Activated CD4-positive, CD25-positive, alpha-beta regulatory T cell treated with anti-CD3 and anti-CD28 coated beads, Interleukin-2, amount 50 U/mL, for 24 hours (primary cell): ENCODE measurements around the gene TFAP2C.
"Not testable (repeated sequence)": the region's sequence is repeated elsewhere in the genome, so short reads cannot be mapped to it uniquely, and the experiment has no call there.

Source experiments
- ATAC-seq, 2 donors: fragments of 150-1000 bp; cut with Tn5 transposase; one replicate each; pipeline ENCODE4 v1.10.0; 2021; ENCODE audit warnings: mild to moderate bottlenecking in 1 of 2, moderate library complexity in 1 of 2

Gene TFAP2C

DNA sequence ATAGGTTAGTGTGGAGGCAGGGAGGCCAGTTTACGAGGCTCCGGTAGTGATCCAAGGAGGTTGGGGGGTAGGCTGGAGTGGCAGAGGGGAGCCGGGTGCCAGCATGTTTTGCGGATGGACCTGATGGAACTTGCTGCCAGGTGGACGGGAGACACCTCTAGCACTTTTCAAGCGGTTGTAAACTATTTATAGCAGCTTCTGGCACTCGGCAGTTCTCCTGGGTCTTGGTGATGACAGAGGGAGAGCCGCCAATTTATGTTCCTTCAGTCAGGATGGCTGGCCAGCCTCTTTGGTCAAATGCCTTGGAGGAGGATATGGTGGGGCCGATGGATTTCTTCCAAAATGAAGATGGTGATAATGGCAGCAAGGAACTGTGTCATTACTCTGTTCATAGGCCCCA is 28.8 kb downstream of the TFAP2C start:
- ATAC-seq, result no peak

- ATAC-seq, result not testable (repeated sequence)
These were observed 29.3 kb downstream of the TFAP2C start for GRCh38 chr20:56658341-56658947.

- no peak for ATAC-seq
These were observed 34.6 kb downstream of the TFAP2C start for GRCh38 chr20:56663660-56664059.

DNA sequence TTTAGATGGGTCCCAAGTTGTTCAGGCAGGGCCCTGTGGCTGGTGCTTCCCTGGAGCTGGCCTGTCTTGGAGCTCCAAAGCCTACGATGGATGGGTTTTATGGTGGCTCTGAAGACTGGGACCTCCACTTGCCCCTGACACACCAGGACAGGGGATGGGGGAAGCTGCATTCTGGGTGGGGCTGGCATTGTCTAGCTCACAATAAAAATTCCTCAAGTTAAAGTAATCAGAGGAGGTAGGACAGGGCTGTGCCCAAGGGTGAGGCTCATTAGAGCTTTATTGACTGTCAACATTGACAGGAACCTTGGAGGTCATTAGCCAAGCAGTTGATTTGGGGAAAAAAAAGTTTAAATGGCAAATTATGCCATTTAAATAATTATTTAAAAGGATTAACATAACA is 35.7 kb downstream of the TFAP2C start:
- ATAC-seq, result no peak

- ATAC-seq, result no peak
These were observed 36.7 kb downstream of the TFAP2C start for GRCh38 chr20:56665806-56666205.

- ATAC-seq, result no peak
These were observed 44.3 kb downstream of the TFAP2C start for GRCh38 chr20:56673450-56673849.

GRCh38 chr20:56676001-56676400 is 46.9 kb downstream of the TFAP2C start:
- no peak for ATAC-seq

DNA sequence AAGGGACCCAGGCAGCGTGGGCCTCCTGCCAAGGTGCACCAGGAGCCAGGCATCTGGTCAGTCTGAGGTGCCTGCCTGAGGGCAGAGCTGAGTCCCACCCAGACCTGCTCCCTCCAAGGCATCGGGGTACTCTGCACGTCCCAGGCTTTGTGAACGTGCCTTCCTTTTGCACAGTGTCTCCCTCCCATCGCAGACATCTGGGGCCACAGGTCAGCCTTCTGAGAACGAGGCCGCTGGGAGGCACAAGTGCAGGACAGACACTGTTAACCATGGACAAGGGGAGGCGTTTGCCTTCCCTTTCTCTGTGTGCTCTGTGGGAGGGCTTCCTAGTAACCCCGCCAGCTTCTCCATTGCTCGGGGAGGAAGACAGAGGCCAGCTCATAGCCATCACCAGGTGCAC is 47.6 kb downstream of the TFAP2C start:
- no peak for ATAC-seq

GRCh38 chr20:56683077-56683865 is 54.2 kb downstream of the TFAP2C start:
- ATAC-seq, result no peak

DNA sequence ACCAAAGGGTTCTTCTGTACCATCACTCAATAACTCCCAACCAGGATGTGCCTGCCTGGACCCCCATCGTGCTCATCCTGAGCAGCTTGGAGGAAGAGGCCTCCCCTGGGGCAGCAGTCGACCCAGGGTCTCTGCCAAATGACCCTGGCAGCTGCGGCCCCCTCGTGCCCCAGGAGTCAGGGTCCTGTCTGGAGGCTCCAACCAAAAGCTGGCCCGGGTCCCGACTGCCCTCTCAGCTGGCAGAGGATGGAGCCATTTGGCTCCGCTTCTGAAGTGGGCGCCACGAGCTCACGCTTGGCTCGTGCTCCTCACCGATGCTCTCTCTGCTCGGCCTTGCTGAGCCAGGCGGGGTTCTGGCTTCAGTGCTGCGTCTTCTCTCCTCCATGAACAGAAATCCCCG is 56.8 kb downstream of the TFAP2C start:
- no peak for ATAC-seq

GRCh38 chr20:56687061-56687460 is 58.0 kb downstream of the TFAP2C start:
- no peak for ATAC-seq

DNA sequence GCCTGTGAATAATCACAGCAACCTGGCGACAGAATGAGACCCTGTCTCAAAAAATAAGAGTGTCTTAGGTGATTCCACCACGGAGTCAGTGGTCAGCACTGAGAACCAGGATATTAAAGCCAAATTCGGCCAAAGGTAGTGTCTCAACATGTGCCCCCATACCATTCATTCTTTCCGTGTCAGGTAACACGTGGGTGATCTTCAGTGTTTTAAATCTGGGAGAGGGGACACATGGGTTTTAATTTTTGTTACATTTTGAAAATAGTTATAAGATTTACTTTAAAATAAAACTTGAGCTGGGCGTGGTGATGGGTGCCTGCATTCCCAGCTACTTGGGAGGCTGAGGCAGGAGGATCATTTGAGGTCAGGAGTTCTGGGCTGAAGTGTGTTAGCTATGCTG is 59.0 kb downstream of the TFAP2C start:
- ATAC-seq, result no peak
